Omental fat pad (tissue), 4 donors: ENCODE data around the gene TPP1. TPM values are rescaled to one million over a fixed set of nuclear protein-coding genes. Genes with fewer than 3 reads are reported as not detected.

Experiments used
- ATAC-seq: fragments of 150-250 bp; one replicate; pipeline ENCODE4 v1.9.1; 2016; ENCODE audit warnings: mild to moderate bottlenecking, moderate library complexity; ENCODE audit not compliant: low FRiP score
- DNase-seq: peaks from one replicate; pipeline ENCODE4 v3.0.0-alpha.2; 2019; ENCODE audit warnings: low spot score
- total RNA-seq, 4 donors: library from RNA; depleted of rRNA; stranded (reverse); fragments of >200 nt; gene quantifications; one replicate each; pipeline ENCODE4 v1.1.0, GENCODE V29; 2016
- TF ChIP-seq, protein P1 (sequence below), 3 donors: fragments of 450-650 bp; IDR thresholded peaks; one replicate each; pipeline ENCODE4 v1.5.1; 2016 to 2017; ENCODE audit warnings: antibody characterized with exemption in 3 of 3, mild to moderate bottlenecking in 3 of 3, moderate library complexity in 2 of 3

The TPP1 gene
- total RNA-seq, 4 donors from 2014 or later, result 73.8 to 95.0 (median 83.9) TPM

DNA sequence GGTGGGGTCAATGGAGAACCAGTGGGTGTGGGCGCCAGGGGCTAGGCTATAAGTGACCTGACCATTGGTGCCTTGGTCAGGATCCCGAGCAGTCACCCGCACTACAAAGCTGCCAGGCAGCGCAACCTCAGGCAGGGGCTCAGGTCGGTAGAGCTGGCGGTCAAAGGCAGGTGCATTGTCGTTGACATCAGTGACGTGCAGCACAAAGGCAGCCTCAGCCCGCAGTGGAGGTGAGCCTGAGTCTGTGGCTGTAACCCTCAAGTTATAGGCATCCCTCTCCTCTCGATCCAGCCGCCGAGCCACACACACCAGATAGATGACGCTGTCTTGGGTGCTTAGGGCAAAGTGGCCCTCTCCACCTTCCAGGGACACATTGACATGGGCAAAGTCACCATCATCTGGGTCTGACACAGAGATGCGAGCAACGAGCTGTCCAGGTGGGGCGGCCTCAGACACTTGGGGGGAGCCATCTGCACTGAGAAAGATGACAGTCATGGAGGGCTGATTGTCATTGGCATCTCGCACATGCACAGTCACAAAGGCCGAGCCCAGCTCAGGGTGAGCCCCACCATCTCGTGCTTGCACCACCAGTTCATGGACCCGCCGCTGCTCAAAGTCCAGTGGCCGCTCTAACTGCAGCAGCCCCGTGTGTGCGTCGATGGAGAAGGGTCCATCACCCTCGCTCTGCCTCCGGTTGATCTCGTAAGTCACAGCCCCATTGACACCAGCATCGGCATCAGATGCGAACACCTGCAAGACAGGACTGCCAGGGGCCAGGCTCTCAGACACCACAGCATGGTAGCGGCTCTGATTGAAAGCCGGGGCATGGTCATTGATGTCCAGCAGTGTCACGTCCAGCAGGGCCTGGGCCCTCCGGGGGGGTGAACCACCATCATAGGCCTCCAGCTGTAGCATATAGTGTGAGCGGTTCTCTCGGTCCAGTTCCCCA lies 21.1 kb upstream of the TPP1 start:
- ATAC-seq, result no peak
- no peak for DNase-seq
- TF ChIP-seq, protein P1, sequence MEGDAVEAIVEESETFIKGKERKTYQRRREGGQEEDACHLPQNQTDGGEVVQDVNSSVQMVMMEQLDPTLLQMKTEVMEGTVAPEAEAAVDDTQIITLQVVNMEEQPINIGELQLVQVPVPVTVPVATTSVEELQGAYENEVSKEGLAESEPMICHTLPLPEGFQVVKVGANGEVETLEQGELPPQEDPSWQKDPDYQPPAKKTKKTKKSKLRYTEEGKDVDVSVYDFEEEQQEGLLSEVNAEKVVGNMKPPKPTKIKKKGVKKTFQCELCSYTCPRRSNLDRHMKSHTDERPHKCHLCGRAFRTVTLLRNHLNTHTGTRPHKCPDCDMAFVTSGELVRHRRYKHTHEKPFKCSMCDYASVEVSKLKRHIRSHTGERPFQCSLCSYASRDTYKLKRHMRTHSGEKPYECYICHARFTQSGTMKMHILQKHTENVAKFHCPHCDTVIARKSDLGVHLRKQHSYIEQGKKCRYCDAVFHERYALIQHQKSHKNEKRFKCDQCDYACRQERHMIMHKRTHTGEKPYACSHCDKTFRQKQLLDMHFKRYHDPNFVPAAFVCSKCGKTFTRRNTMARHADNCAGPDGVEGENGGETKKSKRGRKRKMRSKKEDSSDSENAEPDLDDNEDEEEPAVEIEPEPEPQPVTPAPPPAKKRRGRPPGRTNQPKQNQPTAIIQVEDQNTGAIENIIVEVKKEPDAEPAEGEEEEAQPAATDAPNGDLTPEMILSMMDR (IDR thresholded peaks at IDR 0.05), result no peak

DNA sequence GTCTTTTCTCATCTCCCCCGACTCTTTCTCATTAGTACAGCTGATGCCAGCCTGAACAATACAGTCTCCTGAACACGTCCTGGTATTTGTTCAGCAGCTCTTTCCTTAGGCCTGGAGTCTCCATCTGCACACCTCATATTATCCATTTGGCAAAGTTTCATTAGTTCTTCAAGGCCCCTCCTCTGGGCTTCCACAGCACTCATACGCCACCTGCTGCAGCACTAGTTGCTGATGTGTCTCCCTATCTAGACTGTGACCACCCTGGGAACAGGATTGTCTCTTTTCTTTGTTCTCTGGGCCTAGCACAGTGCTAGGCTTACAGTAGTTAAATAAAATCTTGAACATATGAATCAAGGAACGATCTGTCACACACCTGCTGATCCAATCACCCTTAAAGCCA lies 19.2 kb upstream of the TPP1 start:
- DNase-seq, result no peak
- no peak for ATAC-seq
- TF ChIP-seq, protein P1 (IDR thresholded peaks at IDR 0.05), result no peak

DNA sequence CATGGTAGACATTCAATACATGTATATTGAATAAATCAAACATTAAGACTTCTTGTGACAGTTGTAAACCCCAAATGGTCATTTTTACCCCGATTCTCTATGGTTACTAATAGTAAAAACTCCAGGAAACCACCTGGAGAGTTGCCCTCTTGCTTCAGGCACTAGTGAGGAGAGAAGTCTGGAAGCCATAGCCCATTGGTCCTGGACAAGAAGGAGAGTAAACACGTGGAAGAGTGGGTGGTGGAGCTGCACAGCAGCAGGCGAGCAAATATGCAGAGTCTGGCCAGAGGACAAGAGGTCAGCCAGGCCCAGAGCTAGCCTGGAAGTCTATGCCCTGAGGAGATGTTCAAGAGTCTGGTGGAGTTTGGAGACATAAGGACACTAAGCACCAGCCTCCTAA lies 18.6 kb upstream of the TPP1 start:
- TF ChIP-seq, protein P1 (IDR thresholded peaks at IDR 0.05), result no peak
- ATAC-seq (peak; percentile 67), DNase-seq (no peak)

DNA sequence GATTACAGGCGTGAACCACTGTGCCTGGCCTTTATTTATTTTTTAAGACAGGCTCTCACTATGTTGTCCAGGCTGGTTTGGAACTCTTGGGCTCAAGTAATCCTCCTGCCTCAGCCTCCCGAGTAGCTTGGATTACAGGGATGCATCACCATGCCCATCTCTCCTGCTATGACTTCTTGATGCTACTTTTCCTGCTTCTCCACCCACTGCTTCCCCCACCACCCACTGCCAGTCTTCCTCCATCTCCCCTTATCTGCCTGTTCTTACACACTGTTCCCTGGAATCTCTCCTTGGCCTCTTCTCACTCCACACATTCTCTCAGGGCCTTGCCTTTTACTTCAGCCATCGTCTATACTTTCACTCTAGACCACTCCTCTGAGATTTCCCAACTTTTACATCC lies 17.3 kb upstream of the TPP1 start:
- DNase-seq (no peak), ATAC-seq (no peak)
- TF ChIP-seq, protein P1 (IDR thresholded peaks at IDR 0.05), result no peak

DNA sequence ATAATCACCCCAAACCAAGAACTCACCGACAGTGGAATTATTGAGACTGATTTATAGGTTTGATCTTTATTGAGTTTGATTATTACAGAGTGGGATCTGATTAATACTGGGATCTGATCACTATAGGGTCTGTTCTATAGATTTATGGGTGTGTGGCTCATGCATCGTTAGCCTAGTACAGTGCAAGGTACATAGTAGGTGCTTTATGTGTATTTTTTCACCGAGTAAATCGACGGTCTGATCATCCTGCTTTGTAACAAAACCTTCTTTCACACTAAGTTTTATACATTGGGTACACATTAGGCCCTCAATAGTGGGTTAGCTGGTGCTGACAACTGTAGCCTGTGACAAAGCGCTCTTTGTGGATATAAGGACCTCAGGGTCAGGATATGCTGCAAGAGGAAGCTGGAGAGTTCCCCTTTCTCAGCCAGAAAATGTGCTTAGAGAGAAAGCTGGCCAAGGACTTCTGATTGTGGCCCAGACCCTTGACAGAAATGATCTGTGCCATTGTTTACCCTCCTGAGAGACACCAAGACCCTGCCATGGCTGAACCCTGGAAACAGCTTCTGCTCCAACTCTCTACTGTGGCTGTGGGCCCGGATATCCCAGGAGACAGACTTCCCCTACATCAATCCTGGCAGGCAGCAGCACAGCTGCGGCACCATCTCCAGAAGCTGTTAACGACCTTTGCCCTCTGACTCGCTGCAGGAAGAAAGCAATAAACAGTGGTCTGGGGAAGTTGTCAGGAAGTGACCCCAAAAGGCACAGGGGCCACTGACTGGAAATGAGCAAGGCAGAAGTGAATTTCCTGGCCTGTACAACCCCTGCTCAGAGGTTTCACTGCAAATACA lies 16.1 kb upstream of the TPP1 start:
- peak; percentile 22 for ATAC-seq
- DNase-seq, result no peak
- TF ChIP-seq, protein P1 (IDR thresholded peaks at IDR 0.05), result no peak

DNA sequence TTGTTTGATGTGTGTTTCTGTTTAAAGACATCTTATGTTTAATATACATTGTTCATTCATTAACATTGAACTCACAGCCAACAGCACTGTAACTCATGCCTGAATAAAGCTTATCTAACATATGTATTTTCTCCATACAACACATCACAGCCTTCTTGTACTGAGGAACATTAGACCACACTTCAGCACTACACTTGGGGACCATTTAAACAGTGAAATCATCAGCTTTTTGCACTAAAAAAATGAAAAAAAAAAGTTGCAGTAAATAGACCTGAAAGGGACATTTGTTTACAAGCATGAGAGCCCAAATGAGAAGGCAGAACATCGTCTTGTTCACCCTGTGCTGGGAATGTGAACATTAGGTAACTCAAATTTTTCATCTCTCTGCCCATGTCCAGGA lies 15.3 kb upstream of the TPP1 start:
- ATAC-seq, result no peak
- DNase-seq, result no peak
- TF ChIP-seq, protein P1 (IDR thresholded peaks at IDR 0.05), result no peak
